ENCODE data around the gene FAM3B.

The FAM3B gene

GRCh38 chr21:41403966-41404365 lies 87.4 kb downstream of the FAM3B start:
- H3K36me3 ChIP-seq (ENCODE audit: control insufficient read depth in 2 of 2, insufficient read depth in 1 of 2, low read length in 2 of 2): no peaks in the 10 kb centered on the region
- no peaks in the 10 kb centered on the region for H3K4me1 ChIP-seq (ENCODE audit: control insufficient read depth, insufficient read depth, low read length)
- POLR2A ChIA-PET: interaction anchor here (0.7 kb wide), 1 partner anchor 20 kb away, joined by 5 read pairs; no protein-coding TSS in a partner anchor
- CTCF ChIA-PET: no interaction called here
- no peak overlapping the region for H3K27ac ChIP-seq (ENCODE audit: extremely low read depth, low read depth, low read length)
- H3K9me3 ChIP-seq (ENCODE audit: control insufficient read depth, insufficient read depth, low read depth, low read length): no peaks in the 10 kb centered on the region
- H3K4me3 ChIP-seq (ENCODE audit: low read depth, low read length): no peak overlapping the region
- TF ChIP-seq ZNF23 (tag by site-specific recombination; IDR thresholded peaks at IDR 0.05; ENCODE audit: borderline replicate concordance): no peak
- TF ChIP-seq ZNF214 (tag by site-specific recombination; IDR thresholded peaks at IDR 0.05; ENCODE audit: borderline replicate concordance): no peak
- TF ChIP-seq TRIM28 (IDR thresholded peaks at IDR 0.05; ENCODE audit: borderline replicate concordance, low read length): no peak
- no peak for TF ChIP-seq ZNF785 (tag by site-specific recombination; IDR thresholded peaks at IDR 0.05)
- no peak for TF ChIP-seq ZNF449 (tag by site-specific recombination; IDR thresholded peaks at IDR 0.05)
- TF ChIP-seq ZNF473 (tag by site-specific recombination; IDR thresholded peaks at IDR 0.05): no peak
- no peak for TF ChIP-seq ZBTB1 (tag by site-specific recombination; IDR thresholded peaks at IDR 0.05)

GRCh38 chr21:41405321-41405720 lies 88.7 kb downstream of the FAM3B start:
- Histone ChIP-seq H3K4me3 (ENCODE audit: low read depth, low read length) (no peak overlapping the region), H3K27ac (ENCODE audit: extremely low read depth, low read depth, low read length) (no peak overlapping the region), H3K9me3 (ENCODE audit: control insufficient read depth, insufficient read depth, low read depth, low read length) (no peaks in the 10 kb centered on the region), H3K36me3 (ENCODE audit: control insufficient read depth in 2 of 2, insufficient read depth in 1 of 2, low read length in 2 of 2) (no peaks in the 10 kb centered on the region), H3K4me1 (ENCODE audit: control insufficient read depth, insufficient read depth, low read length) (no peaks in the 10 kb centered on the region)
- CTCF ChIA-PET: no interaction called here
- POLR2A ChIA-PET: no interaction called here
- TF ChIP-seq ZNF707 (tag by site-specific recombination; IDR thresholded peaks at IDR 0.05) (no peak), TSHZ1 (tag by site-specific recombination; IDR thresholded peaks at IDR 0.05; ENCODE audit: borderline replicate concordance) (no peak), GLIS2 (tag by site-specific recombination; IDR thresholded peaks at IDR 0.05) (no peak), ZFP69B (tag by site-specific recombination; IDR thresholded peaks at IDR 0.05) (no peak)

- ChIA-PET POLR2A (no interaction called here), CTCF (no interaction called here)
- H3K4me3 ChIP-seq (ENCODE audit: low read depth, low read length): no peak overlapping the region
- no peaks in the 10 kb centered on the region for H3K9me3 ChIP-seq (ENCODE audit: control insufficient read depth, insufficient read depth, low read depth, low read length)
- no peak overlapping the region for H3K27ac ChIP-seq (ENCODE audit: extremely low read depth, low read depth, low read length)
- TF ChIP-seq ZNF391 (tag by site-specific recombination; IDR thresholded peaks at IDR 0.05; ENCODE audit: borderline replicate concordance, low read depth): no peak
- TF ChIP-seq ZNF654 (tag by site-specific recombination; IDR thresholded peaks at IDR 0.05; ENCODE audit: low read depth): no peak
- 0 out of 2 replicates have a peak, but pooled peaks cover under 1% of the 10 kb centered on the region for H3K4me1 ChIP-seq (ENCODE audit: control insufficient read depth, insufficient read depth, low read length)
- H3K36me3 ChIP-seq (ENCODE audit: control insufficient read depth in 2 of 2, insufficient read depth in 1 of 2, low read length in 2 of 2): no peaks in the 10 kb centered on the region
These were observed 89.7 kb downstream of the FAM3B start for GRCh38 chr21:41406340-41406739.

Measured in HEK293 (cell line).